ENCODE data around the gene CACNA1C.

The CACNA1C gene

GRCh38 chr12:2382370-2383155, 329.8 kb downstream of the CACNA1C start:
- DNase-seq (ENCODE audit: low read depth in 3 of 3, low spot score in 1 of 3): no peak

GRCh38 chr12:2383325-2384028, 330.7 kb downstream of the CACNA1C start:
- no peak for DNase-seq (ENCODE audit: low read depth in 3 of 3, low spot score in 1 of 3)

GRCh38 chr12:2384029-2384386, 331.2 kb downstream of the CACNA1C start:
- DNase-seq (ENCODE audit: low read depth in 3 of 3, low spot score in 1 of 3): no peak

GRCh38 chr12:2384533-2385351, 332.0 kb downstream of the CACNA1C start:
- DNase-seq (ENCODE audit: low read depth in 3 of 3, low spot score in 1 of 3): no peak

GRCh38 chr12:2385529-2385928, 332.7 kb downstream of the CACNA1C start:
- no peak for DNase-seq (ENCODE audit: low read depth in 3 of 3, low spot score in 1 of 3)

GRCh38 chr12:2386566-2386965, 333.8 kb downstream of the CACNA1C start:
- no peak for DNase-seq (ENCODE audit: low read depth in 3 of 3, low spot score in 1 of 3)

- no peak for DNase-seq (ENCODE audit: low read depth in 3 of 3, low spot score in 1 of 3)
Observed at GRCh38 chr12:2387103-2387834, 334.5 kb downstream of the CACNA1C start.

GRCh38 chr12:2389079-2389790, 336.4 kb downstream of the CACNA1C start:
- DNase-seq (ENCODE audit: low read depth in 3 of 3, low spot score in 1 of 3): no peak

- no peak for DNase-seq (ENCODE audit: low read depth in 3 of 3, low spot score in 1 of 3)
Observed at GRCh38 chr12:2390133-2390532, 337.3 kb downstream of the CACNA1C start.

GRCh38 chr12:2390850-2391390, 338.1 kb downstream of the CACNA1C start:
- DNase-seq (ENCODE audit: low read depth in 3 of 3, low spot score in 1 of 3): no peak

GRCh38 chr12:2391740-2392331, 339.0 kb downstream of the CACNA1C start:
- DNase-seq (ENCODE audit: low read depth in 3 of 3, low spot score in 1 of 3): no peak

- DNase-seq (ENCODE audit: low read depth in 3 of 3, low spot score in 1 of 3): no peak
Observed at GRCh38 chr12:2393016-2393415, 340.2 kb downstream of the CACNA1C start.

- no peak for DNase-seq (ENCODE audit: low read depth in 3 of 3, low spot score in 1 of 3)
Observed at GRCh38 chr12:2393996-2394395, 341.2 kb downstream of the CACNA1C start.

GRCh38 chr12:2395354-2395977, 342.7 kb downstream of the CACNA1C start:
- DNase-seq (ENCODE audit: low read depth in 3 of 3, low spot score in 1 of 3): no peak

GRCh38 chr12:2396448-2396871, 343.7 kb downstream of the CACNA1C start:
- DNase-seq (ENCODE audit: low read depth in 3 of 3, low spot score in 1 of 3): no peak

- DNase-seq (ENCODE audit: low read depth in 3 of 3, low spot score in 1 of 3): no peak
Observed at GRCh38 chr12:2397356-2398045, 344.7 kb downstream of the CACNA1C start.

- DNase-seq (ENCODE audit: low read depth in 3 of 3, low spot score in 1 of 3): no peak
Observed at GRCh38 chr12:2401040-2401439, 348.3 kb downstream of the CACNA1C start.

GRCh38 chr12:2402073-2402579, 349.3 kb downstream of the CACNA1C start:
- no peak for DNase-seq (ENCODE audit: low read depth in 3 of 3, low spot score in 1 of 3)
